ENCODE results near the gene MRPL49.

Gene MRPL49

DNA sequence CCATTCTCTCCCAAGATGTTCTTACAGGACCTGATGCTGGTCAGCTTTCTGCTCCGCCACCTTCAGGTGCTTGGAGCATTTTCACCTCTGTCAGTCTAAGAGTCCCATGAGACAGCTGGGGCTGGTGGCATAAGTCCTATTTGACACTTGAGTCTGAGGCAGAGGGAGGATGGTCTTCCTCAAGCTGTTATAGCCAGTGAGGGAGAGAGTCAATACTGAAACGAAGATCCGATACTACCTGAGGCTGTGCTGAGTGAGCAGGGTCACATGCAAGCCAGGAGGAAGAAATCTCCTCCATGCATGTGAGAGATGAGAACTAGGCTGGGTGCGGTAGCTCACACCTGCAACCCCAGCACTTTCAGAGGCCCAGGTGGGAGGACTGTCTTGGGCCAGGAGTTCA, 32.5 kb upstream of the MRPL49 start:
- no peak for DNase-seq (ENCODE audit: low read depth)
- no peak overlapping the region for H3K4me3 ChIP-seq (ENCODE audit: low read depth, low read length)
- TF ChIP-seq, protein P1, sequence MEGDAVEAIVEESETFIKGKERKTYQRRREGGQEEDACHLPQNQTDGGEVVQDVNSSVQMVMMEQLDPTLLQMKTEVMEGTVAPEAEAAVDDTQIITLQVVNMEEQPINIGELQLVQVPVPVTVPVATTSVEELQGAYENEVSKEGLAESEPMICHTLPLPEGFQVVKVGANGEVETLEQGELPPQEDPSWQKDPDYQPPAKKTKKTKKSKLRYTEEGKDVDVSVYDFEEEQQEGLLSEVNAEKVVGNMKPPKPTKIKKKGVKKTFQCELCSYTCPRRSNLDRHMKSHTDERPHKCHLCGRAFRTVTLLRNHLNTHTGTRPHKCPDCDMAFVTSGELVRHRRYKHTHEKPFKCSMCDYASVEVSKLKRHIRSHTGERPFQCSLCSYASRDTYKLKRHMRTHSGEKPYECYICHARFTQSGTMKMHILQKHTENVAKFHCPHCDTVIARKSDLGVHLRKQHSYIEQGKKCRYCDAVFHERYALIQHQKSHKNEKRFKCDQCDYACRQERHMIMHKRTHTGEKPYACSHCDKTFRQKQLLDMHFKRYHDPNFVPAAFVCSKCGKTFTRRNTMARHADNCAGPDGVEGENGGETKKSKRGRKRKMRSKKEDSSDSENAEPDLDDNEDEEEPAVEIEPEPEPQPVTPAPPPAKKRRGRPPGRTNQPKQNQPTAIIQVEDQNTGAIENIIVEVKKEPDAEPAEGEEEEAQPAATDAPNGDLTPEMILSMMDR (IDR thresholded peaks at IDR 0.05; ENCODE audit: control insufficient read depth, extremely low read depth, insufficient read depth): no peak

GRCh38 chr11:65090628-65091027, 31.5 kb upstream of the MRPL49 start:
- TF ChIP-seq, protein P1 (IDR thresholded peaks at IDR 0.05; ENCODE audit: control insufficient read depth, extremely low read depth, insufficient read depth): no peak

DNA sequence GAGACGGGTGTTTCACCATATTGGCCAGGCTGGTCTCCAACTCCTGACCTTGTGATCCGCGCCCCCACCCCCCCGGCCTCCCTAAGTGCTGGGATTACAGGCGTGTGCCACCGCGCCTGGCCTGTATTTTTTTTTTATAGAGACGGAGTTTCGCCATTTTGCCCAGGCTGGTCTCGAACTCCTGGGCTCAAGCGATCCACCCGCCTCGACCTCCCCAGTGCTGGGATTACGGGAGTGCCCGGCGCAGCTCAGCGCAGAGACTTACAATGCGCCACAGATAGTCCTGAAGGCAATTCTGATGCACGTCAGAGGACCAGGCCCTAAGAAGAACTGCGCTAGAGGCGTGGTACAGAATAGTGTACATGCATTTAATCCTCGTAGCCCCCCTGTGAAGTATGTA, 26.7 kb upstream of the MRPL49 start:
- peak overlapping the region; percentile 75 for H3K4me3 ChIP-seq (ENCODE audit: low read depth, low read length)
- TF ChIP-seq, protein P1 (IDR thresholded peaks at IDR 0.05; ENCODE audit: control insufficient read depth, extremely low read depth, insufficient read depth): no peak
- no peak for DNase-seq (ENCODE audit: low read depth)

More at GRCh38 chr11:65090628-65091027, 31.5 kb upstream of the MRPL49 start:
- no peak for DNase-seq (ENCODE audit: low read depth)
- no peak overlapping the region for H3K4me3 ChIP-seq (ENCODE audit: low read depth, low read length)

DNA sequence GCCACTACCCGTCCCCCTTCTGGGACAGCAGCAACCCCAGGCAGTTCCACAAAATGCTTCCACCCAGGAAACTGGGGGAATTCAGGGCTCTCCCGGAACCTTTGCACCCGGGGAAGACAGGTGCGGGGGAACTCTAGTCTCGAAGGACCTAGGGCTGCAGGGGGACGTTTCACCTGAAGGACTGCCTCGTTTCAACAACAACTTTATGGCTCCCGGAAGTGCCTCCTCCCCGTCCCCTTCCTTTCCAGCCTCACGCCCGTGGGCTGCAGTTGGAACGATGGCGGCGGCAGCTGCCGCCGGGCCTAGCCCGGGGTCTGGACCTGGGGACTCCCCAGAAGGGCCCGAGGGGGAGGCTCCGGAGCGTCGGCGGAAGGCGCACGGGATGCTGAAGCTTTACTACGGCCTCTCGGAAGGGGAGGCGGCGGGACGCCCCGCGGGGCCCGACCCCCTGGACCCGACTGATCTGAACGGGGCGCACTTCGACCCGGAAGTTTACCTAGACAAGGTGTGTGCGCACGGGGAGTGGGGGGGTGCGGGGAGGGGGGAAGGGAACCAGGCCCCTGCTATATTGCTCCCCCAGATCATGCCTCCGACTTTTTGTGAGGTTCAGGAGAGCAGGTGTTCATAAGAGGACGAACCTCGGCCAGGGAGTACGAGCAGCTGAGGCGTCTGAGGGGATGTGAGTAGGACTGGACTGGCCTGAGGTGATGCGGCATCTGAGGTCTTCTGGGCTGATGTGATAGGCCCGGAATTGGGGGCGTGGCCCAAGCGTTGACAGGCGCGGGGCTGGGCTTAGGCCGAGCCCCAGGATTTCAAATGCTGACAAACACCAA, 25.9 kb upstream of the MRPL49 start, which contains the start of gene VPS51:
Gene VPS51 (plus strand): TSS at position 241 of the 833 bp plus-strand sequence. CDS start 37 bp downstream, at position 278.
- TF ChIP-seq, protein P1 (IDR thresholded peaks at IDR 0.05; ENCODE audit: control insufficient read depth, extremely low read depth, insufficient read depth): no peak
- peak; percentile 87 for DNase-seq (ENCODE audit: low read depth)
- H3K4me3 ChIP-seq (ENCODE audit: low read depth, low read length): peak within 1 kb of the TSS; percentile 75

DNA sequence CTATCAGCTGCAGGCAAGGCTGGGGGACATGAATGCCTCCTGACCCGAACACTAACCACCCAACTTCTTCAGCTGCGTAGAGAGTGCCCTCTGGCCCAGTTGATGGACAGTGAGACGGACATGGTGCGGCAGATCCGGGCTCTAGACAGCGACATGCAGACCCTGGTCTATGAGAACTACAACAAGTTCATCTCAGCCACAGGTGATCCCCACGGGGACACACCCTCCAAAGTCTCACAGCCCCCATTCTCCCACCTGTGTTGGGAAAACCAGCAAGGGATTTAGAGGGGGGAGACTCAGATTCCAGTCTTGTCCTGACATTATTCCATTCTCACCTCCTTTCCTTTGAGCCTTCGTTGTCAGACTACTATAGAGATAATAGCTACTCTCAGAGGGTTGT, 25.2 kb upstream of the MRPL49 start:
- TF ChIP-seq, protein P1 (IDR thresholded peaks at IDR 0.05; ENCODE audit: control insufficient read depth, extremely low read depth, insufficient read depth): no peak
- H3K4me3 ChIP-seq (ENCODE audit: low read depth, low read length): peak overlapping the region; percentile 75
- no peak for DNase-seq (ENCODE audit: low read depth)

GRCh38 chr11:65100674-65101350, 21.3 kb upstream of the MRPL49 start:
- DNase-seq (ENCODE audit: low read depth): peak; percentile 75
- H3K4me3 ChIP-seq (ENCODE audit: low read depth, low read length): no peak overlapping the region
- TF ChIP-seq, protein P1 (IDR thresholded peaks at IDR 0.05; ENCODE audit: control insufficient read depth, extremely low read depth, insufficient read depth): 0 out of 2 replicates have a peak, but pooled peaks have one; percentile 9

Measured in LNCaP clone FGC (cell line).